Right lobe of liver (tissue), 6 donors: ENCODE data around the gene IPCEF1. TPM values are rescaled to one million over a fixed set of nuclear protein-coding genes. Genes with fewer than 3 reads are reported as not detected.
A peak's percentile ranks its signal among the peaks of the same experiment; 100 is the strongest.

Experiments
- ATAC-seq, 4 donors: fragments of 200-7000 bp; cut with Tn5 transposase; one replicate each; pipeline ENCODE4 v1.9.1; 2020; ENCODE audit warnings: mild to moderate bottlenecking in 4 of 4, moderate library complexity in 4 of 4
- DNase-seq, 3 donors: peaks; one replicate each; pipeline ENCODE4 v3.0.0-alpha.2; 2020
- H3K27ac ChIP-seq, 3 donors: fragments of 200-600 bp; one replicate each; pipeline ENCODE4 v1.8.0; 2022
- H3K27me3 ChIP-seq, 2 donors: fragments of 200-600 bp; one replicate each; pipeline ENCODE4 v1.8.0; 2022
- H3K36me3 ChIP-seq, 4 donors: fragments of 200-600 bp; sonication (generic) in 1 of 4; one replicate each; pipeline versions ENCODE4 v1.5.1 to v1.8.0; 2017 to 2022; ENCODE audit warnings: control low read depth in 1 of 4
- H3K4me1 ChIP-seq, 4 donors: fragments of 200-600 bp; sonication (generic) in 1 of 4; one replicate each; pipeline versions ENCODE4 v1.5.1 to v1.8.0; 2017 to 2022; ENCODE audit warnings: control low read depth in 1 of 4
- H3K4me3 ChIP-seq, 3 donors: fragments of 200-600 bp; one replicate each; pipeline ENCODE4 v1.8.0; 2022
- H3K9me3 ChIP-seq, 4 donors: fragments of 200-600 bp; sonication (generic) in 1 of 4; one replicate each; pipeline versions ENCODE4 v1.5.1 to v1.8.0; 2017 to 2022; ENCODE audit warnings: control low read depth in 1 of 4
- CTCF ChIP-seq, 4 donors: fragments of 200-600 bp in 3 of 4; fragments of 450-650 bp in 1 of 4; IDR thresholded peaks; one replicate each; pipeline versions ENCODE4 v1.5.1 to v1.8.0; 2016 to 2022; ENCODE audit warnings: antibody characterized with exemption in 4 of 4, mild to moderate bottlenecking in 2 of 4
- POLR2A ChIP-seq: fragments of 450-650 bp; IDR thresholded peaks from one replicate; pipeline ENCODE4 v1.6.1; 2017; ENCODE audit warnings: antibody characterized with exemption, mild to moderate bottlenecking
- WGBS: methylation state at CpG from one replicate; pipeline ENCODE4 v1.1.6; 2018; ENCODE audit warnings: low coverage, low lambda C conversion rate; ENCODE audit not compliant: insufficient coverage; ENCODE audit errors: missing lambda C conversion rate; 5-methylcytosine and 5-hydroxymethylcytosine counted together
- intact Hi-C, 2 donors: fragments of 100-400 bp; cut with DNase I; formaldehyde crosslinking; loops; one replicate each; pipeline versions ENCODE4 v1.11.2 to v1.14.1; 2022
- total RNA-seq, 6 experiments: library from RNA; depleted of rRNA in 2 of 6; stranded (reverse); fragments of >200 nt in 2 of 6; fragmentation: NEBNext Ultra II Directional in 3 of 6; extraction: Animal tissue kit (Norgen Biotek cat#: 25700) in 3 of 6; gene quantifications; one replicate each; pipeline versions ENCODE4 v1.1.0 to v1.2.4, GENCODE V29; 2016 to 2023
- donor health status: DM: no; HTN: yes; CAD: no.
- donor health status: DM: no; HTN: no; CAD: no.
- donor health status: DM: no; HTN: no; CAD: no.
- donor health status: DM: no; HTN: yes; CAD: no.
- donor health status: DM: no; HTN: yes; CAD: no.

Gene IPCEF1
- total RNA-seq, 6 experiments from 2014 or later, result 0.90 to 3.0 (median 1.4) TPM

- H3K27me3 ChIP-seq, result no peaks in the 10 kb centered on the region
- ATAC-seq, result peak; percentile 18 to 36 (median 24)
- no peaks in the 10 kb centered on the region for H3K36me3 ChIP-seq
- intact Hi-C loops, result no loop called here
- TF ChIP-seq CTCF (IDR thresholded peaks at IDR 0.05) (no peak), POLR2A (no peak)
- no peaks in the 10 kb centered on the region for H3K9me3 ChIP-seq
- DNase-seq, result no peak
- H3K4me3 ChIP-seq, result no peak overlapping the region
- no peaks in the 10 kb centered on the region for H3K4me1 ChIP-seq
- WGBS, result 26% methylated on average over 7 of the region's 10 CpGs
- H3K27ac ChIP-seq, result no peak overlapping the region
Observed at GRCh38 chr6:154359161-154359574, 2.6 kb upstream of the IPCEF1 start.

GRCh38 chr6:154358019-154358545 lies 1.5 kb upstream of the IPCEF1 start:
- H3K27me3 ChIP-seq, result no peaks in the 10 kb centered on the region
- no peak overlapping the region for H3K27ac ChIP-seq
- 86% methylated on average over 4 of the region's 5 CpGs for WGBS
- H3K4me3 ChIP-seq, result no peak overlapping the region
- intact Hi-C loops, result no loop called here
- DNase-seq (no peak), ATAC-seq (no peak)
- no peak for TF ChIP-seq POLR2A
- no peak for TF ChIP-seq CTCF (IDR thresholded peaks at IDR 0.05)
- H3K9me3 ChIP-seq, result no peaks in the 10 kb centered on the region
- no peaks in the 10 kb centered on the region for H3K36me3 ChIP-seq
- no peaks in the 10 kb centered on the region for H3K4me1 ChIP-seq

- no peaks in the 10 kb centered on the region for H3K36me3 ChIP-seq
- TF ChIP-seq CTCF (IDR thresholded peaks at IDR 0.05), result no peak
- no peak for TF ChIP-seq POLR2A
- DNase-seq (no peak), ATAC-seq (peak in 2 of 4 donors; percentile 17 to 32)
- WGBS, result 78% methylated on average over 2 of the region's 2 CpGs
- no peaks in the 10 kb centered on the region for H3K27me3 ChIP-seq
- intact Hi-C loops, result no loop called here
- H3K4me1 ChIP-seq, result no peaks in the 10 kb centered on the region
- no peaks in the 10 kb centered on the region for H3K9me3 ChIP-seq
- no peak overlapping the region for H3K4me3 ChIP-seq
- H3K27ac ChIP-seq, result no peak overlapping the region
Observed at GRCh38 chr6:154356113-154356512, 490 bp downstream of the IPCEF1 start.

DNA sequence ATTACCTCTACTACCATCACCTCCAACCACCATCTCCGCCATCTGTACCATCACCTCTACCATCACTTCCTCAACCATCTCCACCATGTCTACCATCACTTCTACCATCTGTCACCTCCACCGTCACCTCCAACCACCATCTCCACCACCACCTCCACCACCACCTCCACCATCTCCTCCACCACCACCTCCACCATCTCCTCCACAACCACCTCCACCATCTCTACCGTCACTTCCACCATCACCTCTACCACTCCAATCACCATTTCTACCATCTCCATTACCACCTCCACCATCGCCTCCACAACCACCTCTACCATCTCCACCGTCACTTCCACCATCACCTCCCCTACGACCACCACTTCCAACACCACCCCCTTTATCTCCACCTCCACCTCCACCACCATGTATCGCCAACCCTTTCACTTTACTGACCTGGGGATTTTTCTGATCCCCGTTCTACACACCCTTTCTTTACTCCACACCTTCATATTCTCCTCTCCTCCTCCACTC lies 2.3 kb downstream of the IPCEF1 start:
- DNase-seq, result no peak
- Histone ChIP-seq H3K9me3 (no peaks in the 10 kb centered on the region), H3K36me3 (no peaks in the 10 kb centered on the region), H3K4me1 (no peaks in the 10 kb centered on the region), H3K27me3 (no peaks in the 10 kb centered on the region), H3K27ac (no peak overlapping the region), H3K4me3 (no peak overlapping the region)
- 83% methylated on average over 8 of the region's 8 CpGs for WGBS
- intact Hi-C loops, result no loop called here
- TF ChIP-seq POLR2A (no peak), CTCF (IDR thresholded peaks at IDR 0.05) (no peak)
- ATAC-seq, result no peak

DNA sequence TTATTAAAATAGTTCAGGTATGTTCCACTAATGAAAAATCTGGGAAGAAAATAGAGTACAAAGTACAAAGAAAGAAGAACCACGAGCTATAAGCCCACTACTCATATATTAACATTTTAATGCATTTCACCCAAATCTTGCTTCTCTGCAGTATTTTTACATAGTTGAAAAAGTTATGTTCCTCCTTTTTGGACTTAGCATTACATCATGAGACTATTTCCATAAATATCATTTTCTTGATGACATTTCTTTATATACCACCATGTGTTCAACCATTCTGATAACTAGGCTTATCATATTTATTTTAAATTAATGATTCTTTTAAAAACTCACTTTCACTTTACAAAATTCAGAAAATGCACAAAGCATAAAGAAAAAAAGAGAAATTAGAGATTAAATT lies 3.0 kb downstream of the IPCEF1 start:
- no peaks in the 10 kb centered on the region for H3K27me3 ChIP-seq
- 61% methylated on average over 1 of the region's 1 CpG for WGBS

More for the DNA sequence above, 3.0 kb downstream of the IPCEF1 start:
- intact Hi-C loops, result no loop called here
- TF ChIP-seq POLR2A, result no peak
- TF ChIP-seq CTCF (IDR thresholded peaks at IDR 0.05), result no peak
- DNase-seq (no peak), ATAC-seq (no peak)
- Histone ChIP-seq H3K4me1 (no peaks in the 10 kb centered on the region), H3K9me3 (no peaks in the 10 kb centered on the region), H3K36me3 (no peaks in the 10 kb centered on the region), H3K4me3 (no peak overlapping the region), H3K27ac (no peak overlapping the region)
